GM13976 (cell line): ENCODE data around the gene PPP1R12B.
"Not testable (repeated sequence)": the region's sequence is repeated elsewhere in the genome, so short reads cannot be mapped to it uniquely, and the experiment has no call there.

Experiments used
- DNase-seq: peaks from one replicate; pipeline ENCODE4 v3.0.0; 2012; ENCODE audit warnings: low spot score
- CTCF ChIP-seq: IDR thresholded peaks from 2 replicates; pipeline ENCODE4 v1.5.1; 2012; ENCODE audit warnings: borderline replicate concordance, mild to moderate bottlenecking; ENCODE audit not compliant: insufficient read depth; ENCODE audit errors: extremely low read depth, missing control alignments, control extremely low read depth
- in situ Hi-C: fragments of 300-500 bp; cut with MboI; formaldehyde crosslinking; loops from one replicate; pipeline ENCODE4 v1.12.0; 2022; ENCODE audit warnings: low sequenced_read_pairs, mixed read lengths, inconsistent platforms; ENCODE audit not compliant: unreplicated experiment

The PPP1R12B gene

GRCh38 chr1:202630541-202630940 lies 282.0 kb downstream of the PPP1R12B start:
- in situ Hi-C loops: no loop called here
- no peak for TF ChIP-seq CTCF
- no peak for DNase-seq

- in situ Hi-C loops: no loop called here
- no peak for TF ChIP-seq CTCF
- DNase-seq: no peak
Measured at GRCh38 chr1:202631076-202631923, 282.8 kb downstream of the PPP1R12B start.

- in situ Hi-C loops: no loop called here
- DNase-seq: no peak
- TF ChIP-seq CTCF: no peak
Measured at GRCh38 chr1:202632241-202632640, 283.7 kb downstream of the PPP1R12B start.

- in situ Hi-C loops, DNase-seq: not testable (repeated sequence)
Measured at GRCh38 chr1:202636171-202636570, 287.7 kb downstream of the PPP1R12B start.

GRCh38 chr1:202637321-202638018 lies 289.0 kb downstream of the PPP1R12B start:
- in situ Hi-C loops, DNase-seq: not testable (repeated sequence)

DNA sequence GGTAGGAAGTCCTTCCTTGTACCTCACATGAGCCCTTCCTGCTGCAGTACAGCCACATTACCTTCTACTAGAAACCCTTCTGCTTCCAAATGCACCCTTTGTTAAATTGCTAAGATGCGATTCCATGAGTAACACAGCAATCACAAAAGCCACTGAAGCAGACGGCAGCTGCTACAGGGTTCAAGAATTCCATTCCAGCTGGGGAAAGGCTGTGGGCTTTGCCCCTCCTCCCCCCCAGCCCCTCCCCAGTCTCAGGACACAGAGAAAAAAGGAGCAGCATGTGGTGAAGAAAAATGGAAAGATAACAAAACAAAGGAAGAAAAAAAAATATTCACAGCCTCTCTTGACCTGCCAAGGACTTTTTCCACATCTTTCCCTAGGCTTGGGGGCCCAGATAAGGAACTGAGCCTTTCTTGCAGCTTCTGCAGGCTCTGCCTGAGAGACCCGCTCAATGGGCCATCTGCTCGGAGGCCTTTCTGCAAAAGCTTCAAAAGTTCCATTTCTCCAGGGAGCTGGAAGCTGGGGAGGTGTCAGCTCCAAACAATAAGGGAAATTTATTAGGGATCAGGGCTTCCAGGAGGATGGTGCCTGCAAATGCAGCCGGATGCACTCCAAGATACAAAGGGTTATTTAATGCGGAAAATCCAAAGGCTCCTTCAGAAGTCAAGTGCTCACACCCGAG lies 289.7 kb downstream of the PPP1R12B start:
- in situ Hi-C loops: no loop called here
- TF ChIP-seq CTCF: no peak
- no peak for DNase-seq

DNA sequence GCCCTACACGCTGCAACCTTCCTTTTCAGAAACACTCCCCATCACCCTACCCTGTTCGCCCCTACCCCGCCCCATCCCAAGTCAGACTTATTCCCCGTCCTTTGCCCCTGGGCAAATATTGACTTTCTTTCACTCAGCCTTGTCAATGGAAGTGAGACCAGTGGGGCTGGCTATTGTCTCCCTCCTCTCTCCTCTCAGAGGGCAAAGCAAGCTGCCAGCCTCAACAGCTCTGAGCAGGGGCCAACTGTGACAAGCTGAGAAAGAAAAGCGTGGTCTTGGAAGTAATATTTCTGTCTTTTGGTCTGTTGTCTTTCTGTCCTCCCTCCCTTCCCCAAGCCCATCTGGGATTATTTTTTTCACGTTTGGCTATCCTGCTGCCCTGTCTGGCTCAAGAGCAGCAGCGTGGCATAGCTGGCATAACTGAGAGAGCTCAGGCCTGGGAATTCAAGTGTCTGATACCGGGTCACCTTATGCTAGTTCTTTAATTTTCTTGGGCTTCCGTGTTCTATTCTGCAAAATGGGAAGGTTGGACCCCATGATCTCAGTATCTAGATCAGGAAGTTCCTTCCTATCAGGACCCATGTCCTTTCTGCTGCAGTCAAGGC lies 290.3 kb downstream of the PPP1R12B start:
- DNase-seq, in situ Hi-C loops: not testable (repeated sequence)

GRCh38 chr1:202639500-202639899 lies 291.0 kb downstream of the PPP1R12B start:
- TF ChIP-seq CTCF: no peak
- in situ Hi-C loops: no loop called here
- no peak for DNase-seq
